OCI-LY3 (cell line): Measurements from ENCODE around the gene TRIM37.

Experiments
- H2AFZ ChIP-seq: fragments of 200-600, 300-600 bp; shearing (Covaris generic); 2 replicates; pipeline ENCODE4 v1.6.0; 2014; ENCODE audit warnings: antibody characterized with exemption, low read depth, low read length
- H3K27ac ChIP-seq: fragments of 200-600, 300-600 bp; sonication (generic); 2 replicates; pipeline ENCODE4 v1.5.1; 2014; ENCODE audit warnings: mild to moderate bottlenecking, low read length, moderate library complexity, mixed read lengths
- H3K27me3 ChIP-seq: fragments of 200-600, 300-600 bp; sonication (generic); 2 replicates; pipeline ENCODE4 v1.6.1; 2014; ENCODE audit warnings: low read depth, low read length, mixed read lengths
- H3K36me3 ChIP-seq: fragments of 200-600, 300-600 bp; sonication (generic); replicated peaks from 2 replicates; pipeline ENCODE3; 2014; ENCODE audit warnings: low read depth, low read length, mixed read lengths
- H3K4me1 ChIP-seq: fragments of 300-600, 200-600 bp; sonication (generic); 2 replicates; pipeline ENCODE4 v1.6.1; 2014; ENCODE audit warnings: low read length, mixed read lengths
- H3K4me2 ChIP-seq: fragments of 200-600, 300-600 bp; sonication (generic); 2 replicates; pipeline ENCODE4 v1.6.1; 2014; ENCODE audit warnings: low read length, mixed read lengths
- H3K4me3 ChIP-seq: fragments of 300-600, 200-600 bp; sonication (generic); 2 replicates; pipeline ENCODE4 v1.5.1; 2014; ENCODE audit warnings: antibody characterized with exemption, mild to moderate bottlenecking, low read length, moderate library complexity
- H3K79me2 ChIP-seq: fragments of 300-600, 200-600 bp; shearing (Covaris generic); 2 replicates; pipeline ENCODE4 v1.6.1; 2014; ENCODE audit warnings: mild to moderate bottlenecking, low read length, mixed read lengths
- H3K9ac ChIP-seq: fragments of 300-600, 200-600 bp; shearing (Covaris generic); 2 replicates; pipeline ENCODE4 v1.6.0; 2014; ENCODE audit warnings: mild to moderate bottlenecking, low read length, moderate library complexity
- H3K9me3 ChIP-seq: fragments of 200-600, 300-600 bp; shearing (Covaris generic); 2 replicates; pipeline ENCODE4 v1.6.1; 2014; ENCODE audit warnings: low read length, mixed read lengths; ENCODE audit not compliant: insufficient read depth
- H4K20me1 ChIP-seq: fragments of 200-600, 300-600 bp; sonication (generic); 2 replicates; pipeline ENCODE4 v1.6.1; 2016; ENCODE audit warnings: low read length, mixed read lengths; ENCODE audit not compliant: insufficient read depth
- CTCF ChIP-seq: fragments of 200-600, 300-600 bp; sonication (generic); IDR thresholded peaks from 2 replicates; pipeline ENCODE4 v1.5.1; 2014; ENCODE audit warnings: antibody characterized with exemption, low read length, low read depth
- EZH2phosphoT487 ChIP-seq: fragments of 200-600 bp; shearing (Covaris generic); IDR thresholded peaks from 2 replicates; pipeline ENCODE4 v1.6.1; 2018; ENCODE audit warnings: antibody characterized with exemption, mixed run types, low read depth

The TRIM37 gene

GRCh38 chr17:58991718-58992331 lies 114.9 kb downstream of the TRIM37 start:
- H4K20me1 ChIP-seq, result no peaks in the 10 kb centered on the region
- H3K4me3 ChIP-seq, result peak overlapping the region; percentile 51
- H3K27ac ChIP-seq, result peak overlapping the region; percentile 77
- TF ChIP-seq EZH2phosphoT487 (no peak), CTCF (no peak)
- no peaks in the 10 kb centered on the region for H3K27me3 ChIP-seq
- H2AFZ ChIP-seq, result 0 out of 2 replicates have a peak overlapping the region, but pooled peaks have one; percentile 17
- H3K36me3 ChIP-seq, result peaks cover 15% of the 10 kb centered on the region
- peak overlapping the region; percentile 32; the same call in 1 of the 2 replicates for H3K9ac ChIP-seq
- H3K79me2 ChIP-seq, result 0 out of 2 replicates have a peak, but pooled peaks cover 5% of the 10 kb centered on the region
- H3K4me2 ChIP-seq, result peak overlapping the region; percentile 68
- H3K9me3 ChIP-seq, result no peaks in the 10 kb centered on the region
- peaks cover 27% of the 10 kb centered on the region for H3K4me1 ChIP-seq

GRCh38 chr17:58989629-58990028 lies 117.1 kb downstream of the TRIM37 start:
- TF ChIP-seq CTCF, result no peak
- no peak for TF ChIP-seq EZH2phosphoT487
- H3K27ac ChIP-seq, result no peak overlapping the region
- 0 out of 2 replicates have a peak, but pooled peaks cover 5% of the 10 kb centered on the region for H3K79me2 ChIP-seq
- no peaks in the 10 kb centered on the region for H3K27me3 ChIP-seq
- H3K9ac ChIP-seq, result no peak overlapping the region
- H4K20me1 ChIP-seq, result no peaks in the 10 kb centered on the region
- no peak overlapping the region for H3K4me2 ChIP-seq
- no peak overlapping the region for H2AFZ ChIP-seq
- peaks cover 19% of the 10 kb centered on the region for H3K36me3 ChIP-seq
- H3K4me3 ChIP-seq, result no peak overlapping the region
- peaks cover 27% of the 10 kb centered on the region for H3K4me1 ChIP-seq
- H3K9me3 ChIP-seq, result no peaks in the 10 kb centered on the region

GRCh38 chr17:58985971-58986370 lies 120.7 kb downstream of the TRIM37 start:
- no peak overlapping the region for H3K27ac ChIP-seq
- H3K4me1 ChIP-seq, result peaks cover 4% of the 10 kb centered on the region
- no peaks in the 10 kb centered on the region for H3K79me2 ChIP-seq
- H3K9ac ChIP-seq, result no peak overlapping the region
- TF ChIP-seq EZH2phosphoT487, result no peak
- TF ChIP-seq CTCF, result no peak
- no peak overlapping the region for H3K4me2 ChIP-seq
- peaks cover 10% of the 10 kb centered on the region for H3K36me3 ChIP-seq
- no peak overlapping the region for H3K4me3 ChIP-seq
- no peaks in the 10 kb centered on the region for H4K20me1 ChIP-seq
- no peaks in the 10 kb centered on the region for H3K27me3 ChIP-seq
- no peaks in the 10 kb centered on the region for H3K9me3 ChIP-seq
- no peak overlapping the region for H2AFZ ChIP-seq

GRCh38 chr17:58985367-58985766 lies 121.3 kb downstream of the TRIM37 start:
- Histone ChIP-seq H3K36me3 (peaks cover 12% of the 10 kb centered on the region), H3K79me2 (no peaks in the 10 kb centered on the region), H3K27me3 (no peaks in the 10 kb centered on the region), H3K27ac (no peak overlapping the region), H3K4me3 (no peak overlapping the region), H3K4me2 (no peak overlapping the region), H3K9ac (no peak overlapping the region), H3K9me3 (no peaks in the 10 kb centered on the region), H3K4me1 (peaks cover 8% of the 10 kb centered on the region), H4K20me1 (no peaks in the 10 kb centered on the region), H2AFZ (no peak overlapping the region)
- TF ChIP-seq CTCF (no peak), EZH2phosphoT487 (no peak)
